ENCODE data around the gene CDH13.

Gene CDH13

GRCh38 chr16:83685615-83686165 is 1058.9 kb downstream of the CDH13 start:
- DNase-seq (ENCODE audit: low spot score): no peak

GRCh38 chr16:83686726-83687125 is 1060.0 kb downstream of the CDH13 start:
- no peak for DNase-seq (ENCODE audit: low spot score)

GRCh38 chr16:83689385-83689831 is 1062.6 kb downstream of the CDH13 start:
- peak; percentile 53 for DNase-seq (ENCODE audit: low spot score)

GRCh38 chr16:83692224-83692623 is 1065.5 kb downstream of the CDH13 start:
- DNase-seq (ENCODE audit: low spot score): no peak

GRCh38 chr16:83698964-83699363 is 1072.2 kb downstream of the CDH13 start:
- no peak for DNase-seq (ENCODE audit: low spot score)

- no peak for DNase-seq (ENCODE audit: low spot score)
These were observed 1073.0 kb downstream of the CDH13 start for GRCh38 chr16:83699817-83700216.

- DNase-seq (ENCODE audit: low spot score): no peak
These were observed 1074.1 kb downstream of the CDH13 start for GRCh38 chr16:83700918-83701317.

- DNase-seq (ENCODE audit: low spot score): peak; percentile 30
These were observed 1074.7 kb downstream of the CDH13 start for GRCh38 chr16:83701494-83701893.

GRCh38 chr16:83704656-83705055 is 1077.9 kb downstream of the CDH13 start:
- no peak for DNase-seq (ENCODE audit: low spot score)

GRCh38 chr16:83705856-83706255 is 1079.1 kb downstream of the CDH13 start:
- DNase-seq (ENCODE audit: low spot score): no peak

GRCh38 chr16:83706394-83706793 is 1079.6 kb downstream of the CDH13 start:
- no peak for DNase-seq (ENCODE audit: low spot score)

- no peak for DNase-seq (ENCODE audit: low spot score)
These were observed 1084.3 kb downstream of the CDH13 start for GRCh38 chr16:83711069-83711468.

GRCh38 chr16:83713597-83713996 is 1086.8 kb downstream of the CDH13 start:
- no peak for DNase-seq (ENCODE audit: low spot score)

GRCh38 chr16:83714286-83714685 is 1087.5 kb downstream of the CDH13 start:
- peak; percentile 60 for DNase-seq (ENCODE audit: low spot score)

GRCh38 chr16:83715217-83715920 is 1088.6 kb downstream of the CDH13 start:
- DNase-seq (ENCODE audit: low spot score): no peak

- no peak for DNase-seq (ENCODE audit: low spot score)
These were observed 1090.5 kb downstream of the CDH13 start for GRCh38 chr16:83717308-83717707.

GRCh38 chr16:83717814-83718213 is 1091.0 kb downstream of the CDH13 start:
- DNase-seq (ENCODE audit: low spot score): peak; percentile 79

- DNase-seq (ENCODE audit: low spot score): no peak
These were observed 1093.4 kb downstream of the CDH13 start for GRCh38 chr16:83720213-83720612.

GRCh38 chr16:83720981-83721380 is 1094.2 kb downstream of the CDH13 start:
- no peak for DNase-seq (ENCODE audit: low spot score)

- DNase-seq (ENCODE audit: low spot score): no peak
These were observed 1094.9 kb downstream of the CDH13 start for GRCh38 chr16:83721676-83722075.

GRCh38 chr16:83722456-83723183 is 1095.9 kb downstream of the CDH13 start:
- DNase-seq (ENCODE audit: low spot score): no peak

- no peak for DNase-seq (ENCODE audit: low spot score)
These were observed 1096.5 kb downstream of the CDH13 start for GRCh38 chr16:83723244-83723643.

GRCh38 chr16:83723901-83724300 is 1097.1 kb downstream of the CDH13 start:
- DNase-seq (ENCODE audit: low spot score): no peak

All from COLO829 (cell line).